PC-3 (cell line): Measurements from ENCODE around the gene SERINC2. TPM values are rescaled to one million over a fixed set of nuclear protein-coding genes. Genes with fewer than 3 reads are reported as not detected.

ENCODE experiments used
- ATAC-seq: fragments of 200-7000 bp; cut with Tn5 transposase; 2 replicates; pipeline ENCODE4 v1.9.1; 2020; ENCODE audit warnings: mild to moderate bottlenecking, moderate library complexity
- BruUV-seq: library from RNA; stranded (reverse); fragments of 400-500 nt; replicated peaks from 2 replicates; lab custom pipeline; 2021; lab: Mats Ljungman, UMichigan
- CTCF ChIA-PET: fragments of 300-600 bp; sonication (Branson Sonifier 250); formaldehyde crosslinking; loops from one replicate; lab custom pipeline; 2022; ENCODE audit warnings: antibody characterized with exemption; lab: Charles Lee
- POLR2A ChIA-PET: fragments of 300-600 bp; sonication (Branson Sonifier 250); formaldehyde crosslinking; loops from one replicate; lab custom pipeline; 2022; ENCODE audit warnings: antibody characterized with exemption; ENCODE audit not compliant: unreplicated experiment; lab: Charles Lee
- DNase-seq: peaks from one replicate; pipeline ENCODE4 v3.0.0-alpha.2; 2015
- H2AFZ ChIP-seq: fragments of 300-600 bp; sonication (generic); 2 replicates; pipeline ENCODE4 v1.6.0; 2016; ENCODE audit warnings: antibody characterized with exemption, low read length
- H3F3A ChIP-seq: fragments of 300-600 bp; sonication (generic); one replicate; pipeline ENCODE4 v1.6.0; 2017; ENCODE audit warnings: antibody characterized with exemption, low read length, control low read depth, mild to moderate bottlenecking; ENCODE audit not compliant: unreplicated experiment
- H3K27ac ChIP-seq: fragments of 300-600 bp; sonication (generic); 2 replicates; pipeline ENCODE4 v1.5.1; 2016; ENCODE audit warnings: mild to moderate bottlenecking, low read length
- H3K27me3 ChIP-seq: fragments of 300-600 bp; sonication (generic); 2 replicates; pipeline ENCODE4 v1.6.1; 2016; ENCODE audit warnings: low read length, mixed read lengths
- H3K36me3 ChIP-seq: fragments of 300-600 bp; sonication (generic); 2 replicates; pipeline ENCODE4 v1.6.1; 2016; ENCODE audit warnings: low read depth, mixed run types, low read length, mixed read lengths
- H3K4me1 ChIP-seq: fragments of 300-600 bp; sonication (generic); 2 replicates; pipeline ENCODE4 v1.5.1; 2016; ENCODE audit warnings: low read length; ENCODE audit not compliant: insufficient read depth
- H3K4me2 ChIP-seq: fragments of 300-600 bp; sonication (generic); 2 replicates; pipeline ENCODE4 v1.6.0; 2016; ENCODE audit warnings: low read length
- H3K4me3 ChIP-seq: fragments of 300-600 bp; sonication (generic); 2 replicates; pipeline ENCODE4 v1.5.1; 2016; ENCODE audit warnings: mild to moderate bottlenecking, low read length, mixed read lengths
- H3K79me2 ChIP-seq: fragments of 300-600 bp; sonication (generic); 2 replicates; pipeline ENCODE4 v1.6.1; 2017; ENCODE audit warnings: low read length, mixed read lengths
- H3K9ac ChIP-seq: fragments of 300-600 bp; sonication (generic); 2 replicates; pipeline ENCODE4 v1.6.0; 2016; ENCODE audit warnings: mild to moderate bottlenecking, low read length
- H3K9me2 ChIP-seq: fragments of 300-600 bp; sonication (generic); replicated peaks from 2 replicates; pipeline ENCODE4 v1.6.1; 2016; ENCODE audit warnings: mixed run types, low read length, mixed read lengths
- H3K9me3 ChIP-seq: fragments of 300-600 bp; sonication (generic); 2 replicates; pipeline ENCODE4 v1.6.1; 2016; ENCODE audit warnings: low read length, mixed read lengths
- H4K20me1 ChIP-seq: fragments of 300-600 bp; sonication (generic); 2 replicates; pipeline ENCODE4 v1.6.1; 2016; ENCODE audit warnings: low read length, mixed read lengths
- EZH2 ChIP-seq: fragments of 300-600 bp; sonication (generic); IDR thresholded peaks from one replicate; pipeline ENCODE4 v1.6.1; 2017; ENCODE audit warnings: antibody characterized with exemption, mild to moderate bottlenecking, low read length; ENCODE audit not compliant: unreplicated experiment
- EZH2phosphoT487 ChIP-seq: fragments of 300-600 bp; sonication (generic); IDR thresholded peaks from 2 replicates; pipeline ENCODE4 v1.6.1; 2018; ENCODE audit warnings: mild to moderate bottlenecking, antibody characterized with exemption, low read length, borderline replicate concordance
- intact Hi-C: fragments of 100-400 bp; cut with micrococcal nuclease; formaldehyde crosslinking; loops from 2 replicates; pipeline ENCODE4 v1.9.0; 2023
- total RNA-seq: library from RNA; depleted of rRNA; stranded (reverse); fragments of >200 nt; gene quantifications from 2 replicates; pipeline ENCODE4 v1.2.3, GENCODE V29; 2014
- TF ChIP-seq, protein P1 (sequence below): fragments of 300-600 bp; sonication (generic); conservative IDR thresholded peaks from 2 replicates; pipeline ENCODE4 v1.5.1; 2017; ENCODE audit warnings: antibody characterized with exemption, low read depth, mild to moderate bottlenecking, low read length

Gene SERINC2
- total RNA-seq, 1 experiment from 2014 or later = 51.5 TPM

DNA sequence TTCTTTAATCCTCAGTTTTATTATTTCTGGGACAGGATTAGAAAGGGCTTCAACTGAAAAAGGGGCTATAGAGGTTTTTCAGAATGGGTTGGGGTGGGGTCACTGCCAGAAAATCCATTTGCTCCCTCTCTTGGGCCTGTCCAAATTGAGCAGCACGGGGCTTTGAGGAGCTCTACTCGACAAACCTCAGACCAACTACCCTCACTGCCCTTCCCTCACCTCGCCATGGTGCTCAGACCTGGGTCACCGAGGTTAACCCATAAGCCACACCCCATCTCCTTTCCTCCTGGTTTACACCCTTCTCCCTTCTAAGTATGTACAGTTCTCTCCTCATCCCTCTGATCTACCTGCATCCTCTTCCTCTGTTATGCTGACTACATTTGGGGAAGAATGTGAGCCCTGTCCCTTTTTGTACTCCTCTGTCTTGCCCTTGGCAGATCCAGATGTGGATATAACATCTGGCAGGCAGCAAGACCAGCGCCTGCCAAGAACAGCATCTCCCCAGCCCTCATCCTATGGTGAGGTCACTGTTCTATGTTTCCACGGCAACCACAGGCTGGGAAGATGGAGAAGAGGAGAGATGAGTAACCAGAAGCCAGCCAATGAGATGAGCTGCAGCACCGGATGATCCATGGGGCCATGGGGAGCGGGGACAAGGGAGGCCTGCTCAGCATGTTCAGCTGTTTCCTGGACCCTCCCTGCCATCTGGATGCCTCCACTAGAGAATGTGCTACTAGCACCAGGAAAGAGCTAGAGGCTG is 36.5 kb upstream of the SERINC2 start:
- peaks cover 46% of the 10 kb centered on the region for H3K4me1 ChIP-seq
- TF ChIP-seq, protein P1, sequence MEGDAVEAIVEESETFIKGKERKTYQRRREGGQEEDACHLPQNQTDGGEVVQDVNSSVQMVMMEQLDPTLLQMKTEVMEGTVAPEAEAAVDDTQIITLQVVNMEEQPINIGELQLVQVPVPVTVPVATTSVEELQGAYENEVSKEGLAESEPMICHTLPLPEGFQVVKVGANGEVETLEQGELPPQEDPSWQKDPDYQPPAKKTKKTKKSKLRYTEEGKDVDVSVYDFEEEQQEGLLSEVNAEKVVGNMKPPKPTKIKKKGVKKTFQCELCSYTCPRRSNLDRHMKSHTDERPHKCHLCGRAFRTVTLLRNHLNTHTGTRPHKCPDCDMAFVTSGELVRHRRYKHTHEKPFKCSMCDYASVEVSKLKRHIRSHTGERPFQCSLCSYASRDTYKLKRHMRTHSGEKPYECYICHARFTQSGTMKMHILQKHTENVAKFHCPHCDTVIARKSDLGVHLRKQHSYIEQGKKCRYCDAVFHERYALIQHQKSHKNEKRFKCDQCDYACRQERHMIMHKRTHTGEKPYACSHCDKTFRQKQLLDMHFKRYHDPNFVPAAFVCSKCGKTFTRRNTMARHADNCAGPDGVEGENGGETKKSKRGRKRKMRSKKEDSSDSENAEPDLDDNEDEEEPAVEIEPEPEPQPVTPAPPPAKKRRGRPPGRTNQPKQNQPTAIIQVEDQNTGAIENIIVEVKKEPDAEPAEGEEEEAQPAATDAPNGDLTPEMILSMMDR = no peak
- TF ChIP-seq EZH2phosphoT487 (no peak), EZH2 (no peak)
- H3K36me3 ChIP-seq = no peaks in the 10 kb centered on the region
- H3K9ac ChIP-seq = no peak overlapping the region
- no peak overlapping the region for H3K27ac ChIP-seq
- H4K20me1 ChIP-seq = no peaks in the 10 kb centered on the region
- no peaks in the 10 kb centered on the region for H3F3A ChIP-seq
- intact Hi-C loops = no loop called here
- DNase-seq = peak; percentile 41
- no peak overlapping the region for H3K4me2 ChIP-seq
- ATAC-seq = no peak
- no peaks in the 10 kb centered on the region for H3K9me2 ChIP-seq
- ChIA-PET POLR2A (no interaction called here), CTCF (no interaction called here)
- H3K4me3 ChIP-seq = no peak overlapping the region
- no peak overlapping the region for H2AFZ ChIP-seq
- H3K79me2 ChIP-seq = no peaks in the 10 kb centered on the region
- H3K27me3 ChIP-seq = no peaks in the 10 kb centered on the region
- H3K9me3 ChIP-seq = no peaks in the 10 kb centered on the region
- no TSS peak for BruUV-seq

DNA sequence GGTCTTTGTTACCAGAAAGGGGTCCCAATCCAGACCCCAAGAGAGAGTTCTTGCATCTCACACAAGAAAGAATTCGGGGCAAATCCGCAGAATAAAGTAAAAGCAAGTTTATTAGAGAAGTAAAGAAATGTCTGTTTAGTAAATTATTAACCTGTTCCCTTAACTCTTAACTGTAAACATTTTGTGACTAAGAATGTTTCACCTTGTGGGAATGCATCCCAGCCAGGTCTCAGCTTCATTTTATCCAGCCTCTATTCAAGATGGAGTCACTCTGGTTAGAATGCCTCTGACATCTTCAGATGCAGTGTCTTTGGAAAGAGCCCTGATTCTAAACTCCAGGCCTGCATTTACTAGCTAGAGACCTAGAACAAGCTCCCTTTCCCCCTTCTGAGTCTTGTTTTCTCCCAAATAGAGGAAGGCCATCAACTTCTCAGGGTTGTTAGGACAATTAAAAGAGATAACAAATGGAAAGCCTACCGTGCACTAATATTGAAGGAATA is 35.6 kb upstream of the SERINC2 start:
- H3K4me2 ChIP-seq = peak overlapping the region; percentile 47
- POLR2A ChIA-PET = no interaction called here

More for the DNA sequence above, 35.6 kb upstream of the SERINC2 start:
- Histone ChIP-seq H3K9me2 (no peaks in the 10 kb centered on the region), H2AFZ (no peak overlapping the region), H3K4me3 (no peak overlapping the region), H3K27ac (no peak overlapping the region), H3F3A (no peaks in the 10 kb centered on the region), H3K9me3 (no peaks in the 10 kb centered on the region), H3K79me2 (no peaks in the 10 kb centered on the region), H3K4me1 (peaks cover 53% of the 10 kb centered on the region), H3K36me3 (no peaks in the 10 kb centered on the region), H3K27me3 (no peaks in the 10 kb centered on the region), H3K9ac (no peak overlapping the region), H4K20me1 (no peaks in the 10 kb centered on the region)
- TF ChIP-seq EZH2phosphoT487 (no peak), EZH2 (no peak)
- TF ChIP-seq, protein P1 = no peak
- ATAC-seq (no peak), DNase-seq (peak; percentile 57)
- no TSS peak for BruUV-seq
- intact Hi-C loops = no loop called here
- CTCF ChIA-PET = no interaction called here
